GM19468 (cell line): ENCODE measurements around the gene TMTC2.

ENCODE experiments used
- ATAC-seq: cut with Tn5 transposase; IDR thresholded peaks from one replicate; pipeline ENCODE4 v1.9.1; 2021; ENCODE audit warnings: mild to moderate bottlenecking, moderate library complexity, moderate number of reproducible peaks; ENCODE audit not compliant: unreplicated experiment; ENCODE audit errors: extremely low read depth

The TMTC2 gene

DNA sequence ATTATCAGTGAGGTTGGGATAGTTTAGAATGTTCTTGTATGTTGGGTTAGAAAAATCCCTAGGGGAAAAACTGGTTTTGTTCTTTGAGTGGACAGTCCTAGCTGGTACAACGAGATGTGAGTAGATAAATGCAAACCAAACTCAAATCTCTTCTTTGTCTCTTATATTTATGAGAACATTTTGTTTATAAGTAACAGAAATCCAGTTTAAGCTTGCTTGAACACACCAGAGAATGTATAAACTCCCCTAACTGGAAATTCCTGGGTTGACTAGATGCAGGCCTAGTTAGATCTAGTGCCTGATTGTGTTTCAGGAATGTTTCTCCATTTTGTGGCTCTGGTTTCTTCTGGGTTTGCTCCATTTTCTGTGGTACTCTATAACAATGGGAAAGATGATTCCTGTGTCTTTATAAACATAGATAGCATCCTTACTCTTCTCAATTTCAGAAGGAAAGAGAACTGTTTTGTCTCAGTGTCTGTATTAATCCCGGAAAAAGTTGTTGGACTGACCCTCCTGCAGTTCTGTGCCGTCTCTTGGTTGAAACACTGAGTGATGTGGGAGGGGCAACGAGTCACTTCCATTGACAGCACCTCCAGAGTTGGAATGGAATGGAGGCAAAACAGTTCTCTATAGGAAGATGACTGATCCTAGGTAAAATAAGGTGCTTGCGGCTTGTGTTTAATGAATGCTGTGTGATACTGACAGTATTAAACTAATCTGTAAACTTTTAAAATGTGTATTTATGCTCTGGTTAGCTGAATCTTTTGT lies 244.8 kb downstream of the TMTC2 start:
- ATAC-seq, result no peak

DNA sequence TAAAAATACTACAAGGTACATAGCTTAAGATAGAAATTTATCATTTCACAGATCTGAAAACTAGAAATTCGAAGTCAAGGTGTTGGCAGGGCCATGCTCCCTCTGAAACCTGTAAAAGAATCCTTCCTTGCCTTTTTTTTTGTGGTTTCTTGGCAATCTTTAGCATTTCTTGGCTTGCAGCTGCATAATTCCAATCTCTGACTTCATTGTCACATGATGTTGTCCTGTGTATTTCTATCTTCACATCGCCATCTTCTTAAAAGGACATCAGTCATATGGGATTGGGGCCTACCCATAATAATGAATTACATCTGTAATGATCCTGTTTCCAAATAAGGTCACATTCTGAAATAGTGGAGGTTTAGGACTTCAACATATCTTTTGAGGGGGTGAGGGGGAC lies 250.4 kb downstream of the TMTC2 start:
- no peak for ATAC-seq

DNA sequence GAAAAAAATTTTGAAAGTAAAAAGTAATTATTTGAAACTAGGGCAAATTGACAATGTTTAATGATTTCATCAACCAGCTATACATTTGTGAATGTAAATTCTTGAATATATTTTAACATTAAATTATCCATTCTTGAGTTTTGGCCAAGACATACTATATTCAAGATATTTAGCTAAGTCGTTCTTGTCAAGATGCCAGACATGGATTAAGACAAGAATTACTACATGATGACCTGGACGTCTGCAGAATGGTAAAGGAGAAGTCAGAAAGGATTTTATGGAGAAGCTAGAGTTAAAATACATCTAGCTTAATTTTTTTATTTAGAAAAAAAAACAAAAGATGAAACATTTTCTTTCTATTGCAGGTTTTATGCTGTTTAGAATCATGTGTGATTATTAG lies 255.8 kb downstream of the TMTC2 start:
- ATAC-seq, result no peak

DNA sequence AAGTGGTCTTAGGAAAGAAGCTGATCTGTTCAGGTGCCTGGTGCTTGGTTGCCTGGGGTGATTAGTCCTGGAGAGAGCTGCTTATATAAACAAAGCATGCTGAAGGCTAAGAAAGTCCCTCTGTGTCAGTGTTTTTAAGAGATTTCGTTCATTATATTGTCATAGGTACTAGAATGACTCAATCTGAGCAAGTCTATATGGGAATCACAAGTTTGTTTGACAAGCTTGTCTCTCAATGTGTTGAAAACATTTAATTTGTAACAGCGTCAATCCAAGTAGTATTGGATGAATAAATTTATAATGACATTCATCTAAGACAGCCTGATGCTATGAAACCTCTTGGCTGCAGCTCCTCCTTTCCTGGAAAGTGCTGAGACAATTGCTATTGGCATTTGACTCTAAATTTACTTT lies 256.3 kb downstream of the TMTC2 start:
- ATAC-seq, result no peak

DNA sequence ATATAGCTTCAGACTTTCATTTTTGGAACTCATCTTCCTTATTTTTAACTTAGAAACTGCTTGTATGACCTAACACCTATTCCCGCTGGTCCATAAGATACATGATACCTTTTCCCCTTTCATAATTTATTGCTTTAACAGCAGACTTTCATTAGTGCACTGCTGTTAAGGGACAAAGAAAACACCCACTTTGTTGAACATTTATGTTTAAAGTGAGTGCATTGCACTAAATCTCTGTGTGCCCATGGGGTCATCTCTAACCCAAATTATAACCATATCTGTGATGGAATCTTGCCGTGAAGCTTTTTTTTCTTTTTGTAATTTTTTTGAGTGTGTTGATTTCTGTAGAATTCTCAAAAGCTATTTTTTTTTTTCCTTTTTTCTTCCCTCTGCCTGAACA lies 261.8 kb downstream of the TMTC2 start:
- ATAC-seq, result no peak

DNA sequence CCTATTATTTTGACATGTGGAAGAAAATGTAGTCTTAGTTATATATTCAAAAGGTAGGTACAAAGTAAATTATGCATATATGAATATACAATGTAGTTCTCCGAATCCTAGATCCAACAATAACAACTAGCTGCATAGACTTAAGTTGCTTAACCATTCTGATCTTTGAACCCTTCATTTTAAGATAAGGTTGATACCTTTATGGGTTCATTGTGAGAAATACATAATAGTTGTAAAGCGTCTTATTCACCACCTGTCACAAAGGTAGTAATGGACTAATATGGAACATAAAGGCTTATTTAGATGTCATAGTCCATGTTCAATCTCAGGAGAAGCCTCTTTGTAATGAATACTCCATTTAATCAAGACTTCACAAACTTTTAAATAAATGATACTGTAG lies 263.6 kb downstream of the TMTC2 start:
- no peak for ATAC-seq

DNA sequence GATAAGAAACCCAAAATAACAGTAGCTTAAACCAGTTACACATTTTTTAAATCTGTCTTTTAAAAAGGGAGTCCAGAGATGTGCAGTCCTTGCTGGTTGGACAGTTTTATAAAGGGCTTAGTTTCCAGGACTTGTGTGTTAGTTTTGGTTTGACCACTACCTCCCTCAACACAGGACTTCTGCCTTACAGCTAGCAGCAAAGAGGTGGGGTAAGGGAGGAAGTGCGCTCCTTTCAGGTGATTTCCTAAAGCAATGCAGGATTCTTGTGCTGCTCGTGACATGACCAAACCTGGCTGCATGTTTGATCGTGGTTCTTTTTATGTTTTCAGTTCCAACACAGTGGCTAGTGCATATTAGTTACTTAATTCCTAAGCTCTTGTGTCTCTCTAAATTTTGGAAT lies 266.2 kb downstream of the TMTC2 start:
- ATAC-seq, result no peak

DNA sequence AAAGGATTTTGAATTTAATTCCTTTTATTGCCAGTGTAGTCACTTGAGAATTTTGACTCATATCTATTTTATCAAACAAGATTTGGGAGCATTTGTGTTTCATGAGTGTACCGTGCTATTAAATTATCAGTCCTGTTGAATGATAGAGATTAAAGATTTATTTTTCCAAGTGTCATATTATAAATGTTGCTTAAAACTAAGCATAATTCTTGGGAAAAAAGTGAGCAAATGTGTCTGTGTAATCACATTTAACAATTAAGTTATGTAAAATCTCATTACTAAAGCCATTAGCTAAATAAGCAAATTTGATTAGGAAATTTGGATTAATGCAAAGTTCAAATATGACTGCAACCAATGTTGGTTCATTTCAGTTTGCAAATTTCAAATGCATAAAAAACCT lies 266.7 kb downstream of the TMTC2 start:
- no peak for ATAC-seq

DNA sequence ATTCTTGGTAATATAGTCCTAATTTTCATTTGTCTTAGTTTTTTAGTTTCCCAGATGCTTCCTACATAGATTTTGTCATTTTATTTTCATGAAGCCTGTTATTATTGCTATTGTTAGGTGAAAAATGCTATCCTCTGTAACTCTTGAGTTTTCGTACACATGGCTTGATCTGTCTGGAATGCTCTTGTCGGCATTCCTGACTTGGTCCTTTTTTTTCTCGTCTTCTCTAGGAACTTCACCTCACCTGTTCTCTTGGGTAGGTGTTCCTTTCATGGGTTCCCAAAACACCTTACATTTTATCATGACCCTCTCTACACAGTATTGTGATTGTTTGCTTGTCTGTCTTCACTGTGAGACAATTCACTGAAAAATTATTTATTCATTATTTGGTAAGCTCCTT lies 267.4 kb downstream of the TMTC2 start:
- ATAC-seq, result no peak

DNA sequence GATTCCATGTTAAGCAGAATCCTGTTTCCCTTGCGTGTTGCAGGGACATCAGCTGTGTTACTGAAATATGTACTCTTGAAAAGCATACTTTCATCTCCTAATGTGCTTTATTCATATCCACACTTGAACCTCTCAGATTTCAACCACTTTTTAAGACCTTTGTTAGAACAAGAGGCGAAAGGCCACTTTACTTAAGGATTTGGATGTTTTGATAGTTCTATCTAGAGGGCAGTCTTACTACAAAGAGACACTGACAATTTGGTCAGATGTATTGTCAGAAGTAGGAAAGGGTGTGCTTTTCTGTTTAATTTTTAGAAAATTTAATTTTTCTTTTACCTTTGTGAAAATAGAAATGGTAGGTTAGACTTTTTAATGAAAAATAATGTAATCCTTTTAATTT lies 267.9 kb downstream of the TMTC2 start:
- no peak for ATAC-seq

DNA sequence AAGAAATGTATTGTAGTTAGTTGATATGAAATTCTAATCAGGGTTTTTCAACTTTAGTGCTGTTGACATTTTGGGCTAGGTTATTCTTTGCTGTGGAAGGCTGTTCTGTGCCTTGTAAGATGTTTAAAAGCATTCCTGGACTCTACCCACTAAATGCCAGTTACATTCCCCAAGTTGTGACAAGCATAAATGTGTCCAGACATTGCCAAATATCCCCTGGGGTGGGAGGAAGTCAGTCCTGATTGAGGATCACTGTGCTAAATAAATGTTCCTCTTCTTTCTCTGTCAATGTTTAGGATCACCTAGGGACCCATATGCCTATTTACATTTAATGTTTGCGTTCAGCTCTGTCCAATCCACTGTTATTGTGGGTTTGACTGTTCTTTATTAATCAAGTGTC lies 268.3 kb downstream of the TMTC2 start:
- ATAC-seq, result no peak

DNA sequence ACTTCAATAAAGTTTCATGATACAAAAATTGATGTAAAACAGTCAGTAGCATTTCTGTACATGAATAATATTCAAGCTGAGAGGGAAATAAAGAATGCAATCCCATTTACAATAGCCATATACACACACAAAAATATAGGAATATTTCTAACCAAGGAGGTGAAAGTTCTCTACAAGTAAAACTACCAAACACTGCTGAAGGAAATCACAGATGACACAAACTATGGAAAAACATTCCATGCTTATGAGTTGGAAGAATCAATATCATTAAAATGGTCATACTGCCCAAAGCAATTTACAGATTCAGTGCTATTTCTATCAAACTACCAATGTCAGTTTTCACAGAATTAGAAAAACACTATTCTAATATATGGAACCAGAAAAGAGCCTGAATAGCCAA lies 272.3 kb downstream of the TMTC2 start:
- no peak for ATAC-seq

DNA sequence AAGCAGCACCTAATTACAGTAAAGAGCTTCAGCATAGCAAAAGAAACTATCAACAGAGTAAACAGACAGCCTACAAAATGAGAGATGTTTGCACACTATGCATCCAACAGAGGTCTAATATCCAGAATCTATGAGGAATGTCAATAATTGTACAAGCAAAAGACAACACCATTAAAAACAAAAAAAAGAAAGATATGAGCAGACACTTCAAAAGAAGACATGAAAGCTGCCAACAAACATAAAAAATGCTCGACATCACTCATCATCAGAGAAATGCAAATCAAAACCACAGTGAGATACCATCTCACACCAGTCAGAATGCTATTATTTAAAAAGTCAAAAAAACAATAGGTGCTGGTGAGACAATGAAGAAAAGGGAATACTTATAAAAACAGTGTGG lies 273.1 kb downstream of the TMTC2 start:
- no peak for ATAC-seq

DNA sequence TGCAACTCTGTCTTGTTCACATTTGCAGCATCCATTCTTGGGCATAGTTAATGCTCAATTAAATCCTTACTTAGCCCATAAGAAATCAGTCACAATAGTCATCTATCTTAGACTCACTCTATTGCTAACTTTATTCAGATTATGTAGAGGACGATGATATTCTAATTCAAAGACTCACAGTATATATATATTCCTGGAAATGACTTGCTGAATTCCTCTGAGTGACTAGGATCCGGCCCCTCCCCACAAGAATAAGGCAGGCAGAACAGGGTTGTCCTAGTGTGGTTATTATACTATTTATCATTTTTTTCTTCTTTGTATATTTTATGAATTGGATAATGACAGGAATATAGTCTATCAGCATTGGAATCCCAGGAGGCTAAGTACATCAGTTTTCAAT lies 275.1 kb downstream of the TMTC2 start:
- no peak for ATAC-seq

DNA sequence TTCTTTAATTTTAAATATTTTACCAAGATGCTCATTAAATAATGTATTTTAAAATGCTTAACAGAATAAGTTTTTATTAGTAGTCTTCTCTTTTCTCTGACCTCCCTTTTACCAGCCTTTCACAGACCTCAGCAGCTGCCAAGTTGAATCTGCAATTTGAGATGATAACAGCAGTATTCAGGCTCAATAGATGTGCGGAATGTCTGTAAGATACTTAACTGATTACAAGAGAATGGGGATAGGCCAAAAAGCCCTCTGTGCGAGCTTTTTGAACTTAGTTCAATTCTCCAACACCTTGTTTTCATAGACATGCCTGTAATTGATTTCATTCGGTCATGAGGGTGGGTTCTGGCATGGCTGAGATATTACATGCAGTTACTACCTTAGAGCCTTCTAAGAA lies 277.2 kb downstream of the TMTC2 start:
- no peak for ATAC-seq

DNA sequence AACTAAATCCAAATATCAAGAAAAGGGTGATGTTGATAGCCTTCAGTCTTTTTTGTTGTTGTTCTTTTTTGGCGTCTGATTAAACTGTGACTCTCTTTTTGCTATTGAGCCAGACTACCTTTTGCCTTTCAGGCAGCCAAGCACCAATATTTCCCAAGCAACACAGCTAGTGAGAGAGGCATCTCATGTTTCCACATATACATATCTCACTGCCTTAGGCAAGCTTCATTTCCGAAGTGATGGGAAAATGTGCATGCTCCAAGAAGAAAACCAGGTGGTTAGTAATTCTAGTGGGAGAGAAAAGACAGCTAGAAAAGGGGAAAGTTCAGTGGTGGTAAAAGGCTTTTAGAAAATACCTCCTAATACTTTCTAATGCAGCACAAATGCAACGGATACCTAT lies 277.7 kb downstream of the TMTC2 start:
- no peak for ATAC-seq

DNA sequence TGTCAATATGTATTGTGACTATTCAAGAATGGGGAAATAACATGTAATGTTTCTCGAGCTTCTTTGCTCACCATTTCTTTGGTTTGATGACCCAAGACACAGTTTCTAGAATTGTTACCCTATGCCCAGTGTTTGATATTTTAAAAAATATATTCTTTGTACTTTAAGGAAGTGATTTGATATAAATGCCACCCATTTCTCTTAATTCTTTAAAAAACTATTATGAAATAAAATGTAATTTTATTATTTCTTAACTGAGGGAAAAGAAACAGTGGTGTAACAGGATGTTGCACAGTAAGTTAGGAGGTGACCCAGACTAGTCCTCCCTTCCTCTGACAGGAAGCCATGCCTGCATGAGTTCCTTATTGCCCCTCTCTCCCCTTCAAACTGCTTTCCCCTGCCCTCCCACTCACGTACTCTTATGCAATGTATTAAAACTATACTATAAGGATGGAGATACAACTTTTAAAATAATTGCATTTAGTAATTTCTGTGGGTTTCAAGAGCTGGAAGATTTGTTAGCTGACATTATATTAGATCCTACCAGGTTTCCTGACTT lies 279.4 kb downstream of the TMTC2 start:
- no peak for ATAC-seq

DNA sequence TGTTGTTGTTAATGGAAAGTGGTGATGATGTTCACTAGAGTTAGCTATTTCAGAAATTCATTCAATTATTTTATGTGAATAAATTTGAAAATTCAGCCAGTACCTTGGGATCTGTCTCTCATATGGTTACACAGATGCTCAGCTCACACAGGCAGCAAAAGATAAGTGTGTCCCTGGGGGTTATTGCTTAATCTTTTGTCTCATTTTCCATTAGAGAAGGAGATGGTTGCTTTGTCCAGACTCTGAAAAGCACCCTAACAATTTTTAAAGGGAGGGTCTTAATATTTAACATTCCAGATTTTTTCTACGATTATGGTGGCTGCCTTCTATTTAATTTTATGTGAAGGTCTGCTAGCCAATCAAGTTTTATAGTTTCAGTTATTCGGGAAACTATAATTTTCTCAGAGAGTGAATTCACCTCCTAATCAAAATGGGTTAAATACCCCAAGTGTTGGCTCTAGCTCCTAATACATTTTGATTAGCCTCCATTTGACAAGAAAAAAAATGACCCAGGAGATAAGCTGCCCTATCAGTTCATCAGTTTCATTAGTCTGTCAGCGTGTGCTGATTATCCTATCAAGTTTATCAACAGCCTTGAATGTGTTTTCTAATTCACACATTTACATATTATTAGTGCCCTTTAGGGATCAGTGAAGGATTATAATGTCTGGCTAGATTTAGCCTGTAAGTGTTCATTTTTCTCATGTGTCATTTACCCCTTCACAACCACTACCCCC lies 282.1 kb downstream of the TMTC2 start:
- no peak for ATAC-seq

DNA sequence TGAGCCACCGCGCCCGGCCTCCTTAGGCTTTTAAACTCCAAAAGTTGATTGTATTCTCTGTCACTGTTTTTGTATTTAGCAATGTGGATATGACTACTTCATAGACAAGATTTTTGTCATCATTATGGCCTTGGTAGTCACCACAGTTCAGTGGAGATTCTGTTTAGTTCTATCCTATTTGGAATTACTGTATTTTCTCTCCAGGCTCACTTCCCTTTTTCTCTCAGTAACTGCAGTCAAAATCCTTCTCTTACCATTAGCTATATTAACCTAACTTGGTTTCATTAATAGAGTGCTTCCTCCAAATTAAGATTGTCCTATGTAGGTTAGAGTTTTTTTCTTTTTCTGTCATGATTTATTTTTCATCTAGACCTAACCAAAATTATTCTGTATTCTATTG lies 283.9 kb downstream of the TMTC2 start:
- no peak for ATAC-seq

DNA sequence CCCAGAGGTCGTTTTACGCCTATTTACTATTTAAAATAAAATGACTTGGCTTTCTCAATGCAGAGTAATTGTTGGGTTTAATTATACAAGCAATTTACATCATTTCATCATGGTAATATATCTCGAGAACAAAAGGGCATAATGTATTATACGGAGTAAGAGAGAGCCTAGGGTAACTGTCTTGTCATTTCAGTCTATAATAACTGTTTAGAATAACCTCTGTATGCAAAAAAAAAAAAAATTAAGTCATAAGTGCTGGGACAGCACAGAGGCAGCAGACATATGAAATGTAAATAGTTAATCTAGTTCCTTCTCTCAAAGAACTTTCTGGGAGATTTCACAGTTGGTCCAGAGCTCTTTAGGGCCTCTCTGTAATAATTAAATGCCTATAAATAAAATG lies 284.9 kb downstream of the TMTC2 start:
- no peak for ATAC-seq

DNA sequence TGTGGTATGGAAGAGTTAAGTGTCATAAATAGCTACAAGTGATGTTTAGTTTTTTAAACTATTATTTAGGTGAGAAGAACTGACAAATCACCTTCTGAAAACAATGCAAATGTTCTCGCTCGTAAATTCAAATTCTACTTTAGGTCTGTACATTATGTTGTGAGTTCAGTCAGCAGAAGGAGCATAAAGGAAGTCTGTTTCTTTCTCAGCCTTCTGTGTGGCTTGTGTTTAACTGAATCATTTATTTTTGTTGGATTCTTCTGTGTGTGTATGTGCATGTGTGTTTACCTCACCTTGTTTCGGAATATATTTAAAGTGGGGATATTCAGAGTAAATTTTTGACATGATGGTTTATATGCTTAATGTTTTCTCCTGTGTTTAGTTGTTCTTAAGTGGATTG lies 285.9 kb downstream of the TMTC2 start:
- ATAC-seq, result no peak

DNA sequence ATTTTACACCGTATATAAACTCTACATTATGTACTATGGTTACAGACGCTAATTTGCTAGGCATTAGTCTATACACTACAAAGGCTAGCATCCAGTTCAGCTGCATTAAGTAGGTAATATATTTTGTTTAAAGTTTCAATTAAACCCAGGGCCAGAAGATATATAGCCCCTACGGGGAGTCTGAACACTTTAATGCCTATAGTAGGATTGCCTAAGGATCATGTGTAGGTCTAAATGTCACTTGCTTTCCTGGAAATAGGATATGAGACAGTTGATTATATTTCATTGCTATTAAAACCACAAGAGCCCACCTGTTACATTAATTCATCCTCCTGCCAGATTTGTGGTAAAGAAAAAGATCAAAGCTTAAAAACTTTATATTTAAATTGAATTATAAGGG lies 286.9 kb downstream of the TMTC2 start:
- no peak for ATAC-seq
